LHCN-M2 (cell line): ENCODE results near the gene DRICH1. TPM values are rescaled to one million over a fixed set of nuclear protein-coding genes. Genes with fewer than 3 reads are reported as not detected.
A peak's percentile ranks its signal among the peaks of the same experiment; 100 is the strongest.
"Not testable (repeated sequence)": the region's sequence is repeated elsewhere in the genome, so short reads cannot be mapped to it uniquely, and the experiment has no call there.

Source experiments
- DNase-seq: peaks from one replicate; pipeline ENCODE4 v3.0.0-alpha.2; 2012; ENCODE audit warnings: low read depth
- total RNA-seq: library from RNA; depleted of rRNA; stranded (reverse); fragments of >200 nt; gene quantifications from 2 replicates; pipeline ENCODE4 v1.2.3, GENCODE V29; 2014

Gene DRICH1
- total RNA-seq, 1 experiment from 2014 or later, result not detected

DNA sequence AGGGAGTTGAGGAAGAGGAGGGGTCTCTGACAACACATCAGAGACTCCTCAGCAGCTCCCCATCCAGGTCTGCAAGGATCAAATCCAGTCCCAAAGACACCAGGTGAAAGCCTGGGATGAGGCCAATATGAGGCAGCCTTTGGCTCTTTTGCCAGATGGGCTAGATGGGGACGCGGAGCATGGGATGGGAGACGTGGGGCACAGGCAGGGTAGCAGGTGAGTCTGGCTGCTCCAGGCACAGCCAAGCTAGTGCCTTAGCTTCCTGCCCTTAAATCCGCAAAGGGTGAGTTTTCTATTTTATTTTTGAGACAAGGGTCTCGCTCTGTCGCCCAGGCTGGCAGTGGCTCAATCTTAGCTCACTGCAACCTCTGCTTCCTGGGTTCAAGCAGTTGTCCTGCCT, 19.6 kb upstream of the DRICH1 start:
- no peak for DNase-seq

DNA sequence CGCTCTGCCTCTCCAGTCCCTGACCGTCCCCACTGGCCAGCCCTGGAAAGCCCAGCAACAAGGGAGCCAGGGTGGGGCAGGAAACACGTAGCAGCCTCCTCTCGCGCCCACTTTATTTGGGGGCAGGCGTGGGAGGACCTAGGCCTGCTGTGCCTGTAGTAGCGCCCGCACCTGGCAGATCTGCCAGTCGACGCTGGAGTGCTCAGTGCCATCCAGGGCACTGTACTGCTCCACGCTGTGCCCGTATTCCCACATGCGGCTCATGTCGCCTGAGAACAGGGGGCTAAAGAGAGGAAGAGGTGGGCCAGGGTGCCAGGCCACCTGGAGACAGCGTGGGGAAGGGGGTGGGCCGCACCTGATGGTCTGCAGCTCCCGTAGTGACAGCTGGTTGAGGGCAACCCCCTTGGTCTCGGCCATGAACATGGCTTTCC, 17.0 kb upstream of the DRICH1 start:
- no peak for DNase-seq

DNA sequence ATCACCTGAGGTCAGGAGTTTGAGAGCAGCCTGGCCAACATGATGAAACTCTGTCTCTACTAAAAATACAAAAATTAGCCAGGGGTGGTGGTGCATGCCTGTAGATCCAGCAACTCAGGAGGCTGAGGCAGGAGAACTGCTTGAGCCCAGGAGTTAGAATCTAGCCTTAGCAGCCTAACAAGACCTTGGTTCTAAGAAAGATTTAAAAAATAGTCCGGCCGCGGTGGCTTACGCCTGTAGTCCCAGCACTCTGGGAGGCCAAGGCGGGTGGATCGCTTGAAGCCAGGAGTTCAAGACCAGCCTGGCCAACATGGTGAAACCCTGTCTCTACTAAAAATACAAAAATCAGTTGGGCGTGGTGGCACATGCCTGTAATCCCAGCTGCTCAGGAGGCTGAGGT, 14.4 kb upstream of the DRICH1 start:
- not testable (repeated sequence) for DNase-seq

DNA sequence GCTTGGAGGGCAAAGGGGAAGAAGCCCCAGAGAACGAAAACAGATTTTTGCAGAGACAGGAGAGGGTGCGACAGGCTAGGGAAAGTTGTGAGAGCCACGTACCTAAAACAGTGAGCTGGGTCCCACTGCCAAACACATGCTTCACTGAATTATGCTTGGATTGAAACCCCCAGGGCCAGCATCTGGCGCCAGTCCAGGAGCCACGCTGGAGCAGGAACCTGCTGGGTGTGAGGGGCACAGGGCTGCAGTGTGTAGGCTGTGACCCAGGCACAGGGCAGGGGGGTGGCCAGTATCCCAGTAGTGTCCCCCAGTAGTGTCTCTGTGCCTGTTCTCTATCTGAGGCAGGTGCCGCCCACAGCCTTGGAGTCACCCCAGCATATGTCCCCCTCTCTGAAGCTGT, 8.1 kb upstream of the DRICH1 start:
- not testable (repeated sequence) for DNase-seq

DNA sequence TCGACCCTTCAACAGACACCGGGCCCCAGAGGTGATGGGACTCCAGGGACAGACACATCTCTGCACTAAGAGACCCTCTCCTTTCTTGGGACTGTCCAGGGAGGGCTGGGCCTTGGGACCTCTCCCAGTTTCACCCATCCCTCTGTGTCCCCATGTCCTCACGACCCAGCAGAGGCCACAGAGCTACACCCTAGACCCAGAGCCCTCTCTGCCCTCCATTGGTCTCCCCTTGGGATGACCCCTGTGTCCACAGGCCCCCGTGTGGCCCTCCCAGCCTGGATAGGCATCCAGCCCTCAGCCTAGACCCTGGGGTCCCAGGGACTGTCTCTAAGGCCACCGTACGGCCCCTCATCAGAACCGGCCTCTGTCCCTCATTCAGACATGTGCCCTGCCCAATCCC, 7.5 kb upstream of the DRICH1 start:
- DNase-seq, result no peak

DNA sequence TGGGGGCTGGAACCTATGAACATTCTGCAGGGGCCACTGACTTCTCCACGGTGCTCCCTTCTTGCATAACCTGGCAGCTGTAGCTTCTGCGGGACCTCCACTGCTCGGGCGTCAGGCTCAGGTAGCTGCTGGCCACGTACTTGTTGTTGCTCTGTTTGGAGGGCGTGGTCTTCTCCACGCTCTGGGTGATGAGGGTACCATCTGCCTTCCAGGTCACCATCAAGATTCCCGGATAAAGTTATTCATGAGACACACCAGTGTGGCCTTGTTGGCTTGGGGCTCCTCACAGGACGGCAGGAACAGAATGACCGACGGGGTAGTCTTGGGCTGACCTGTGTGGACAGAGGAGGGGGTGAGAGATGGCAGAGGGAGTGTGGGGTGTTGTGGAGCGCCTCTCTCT, 6.5 kb upstream of the DRICH1 start:
- no peak for DNase-seq

DNA sequence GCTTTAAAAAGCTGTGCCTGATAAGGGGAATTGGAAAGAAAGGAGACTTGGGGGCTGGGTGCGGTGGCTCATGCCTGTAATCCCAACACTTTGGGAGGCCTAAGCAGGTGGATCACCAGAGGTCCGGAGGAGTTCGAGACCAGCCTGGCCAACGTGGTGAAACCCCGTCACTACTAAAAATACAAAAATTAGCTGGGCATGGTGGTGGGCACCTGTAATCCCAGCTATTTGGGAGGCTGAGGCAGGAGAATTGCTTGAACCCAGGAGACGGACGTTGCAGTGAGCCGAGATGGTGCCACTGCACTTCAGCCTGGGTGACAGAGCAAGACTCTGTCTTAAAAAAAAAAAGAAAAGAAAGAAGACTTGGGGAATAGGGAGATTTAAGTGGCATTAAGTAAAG, 3.2 kb upstream of the DRICH1 start:
- DNase-seq, result not testable (repeated sequence)

DNA sequence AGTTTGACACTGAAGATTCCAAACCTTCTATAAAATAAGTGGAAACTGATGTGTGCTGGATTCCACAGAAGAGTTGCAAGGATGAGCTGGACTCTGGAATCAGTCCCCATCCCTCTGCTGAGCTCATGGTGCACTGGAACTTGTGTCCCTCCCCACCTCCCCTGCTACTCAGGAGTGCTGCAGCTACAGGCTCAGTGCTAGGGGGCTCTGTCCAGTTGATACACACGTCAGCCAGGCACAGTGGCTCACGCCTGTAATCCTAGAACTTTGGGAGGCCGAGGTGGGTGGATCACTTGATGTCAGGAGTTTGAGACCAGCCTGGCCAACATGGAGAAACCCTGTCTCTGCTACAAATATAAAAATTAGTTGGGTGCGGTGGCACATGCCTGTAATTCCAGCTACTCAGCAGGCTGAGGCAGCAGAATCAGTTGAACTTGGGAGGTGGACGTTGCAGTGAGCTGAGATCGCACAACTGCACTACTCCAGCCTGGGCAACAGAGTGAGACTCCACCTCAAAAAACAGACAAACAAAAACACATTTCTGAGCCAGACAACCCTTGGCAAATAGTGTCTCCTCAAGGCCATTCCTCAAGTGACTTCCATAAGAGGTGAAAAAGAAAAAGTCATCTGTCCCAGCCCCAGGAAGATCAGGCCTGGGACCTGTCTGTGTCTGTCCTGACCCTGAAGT, 3.9 kb downstream of the DRICH1 start:
- not testable (repeated sequence) for DNase-seq

DNA sequence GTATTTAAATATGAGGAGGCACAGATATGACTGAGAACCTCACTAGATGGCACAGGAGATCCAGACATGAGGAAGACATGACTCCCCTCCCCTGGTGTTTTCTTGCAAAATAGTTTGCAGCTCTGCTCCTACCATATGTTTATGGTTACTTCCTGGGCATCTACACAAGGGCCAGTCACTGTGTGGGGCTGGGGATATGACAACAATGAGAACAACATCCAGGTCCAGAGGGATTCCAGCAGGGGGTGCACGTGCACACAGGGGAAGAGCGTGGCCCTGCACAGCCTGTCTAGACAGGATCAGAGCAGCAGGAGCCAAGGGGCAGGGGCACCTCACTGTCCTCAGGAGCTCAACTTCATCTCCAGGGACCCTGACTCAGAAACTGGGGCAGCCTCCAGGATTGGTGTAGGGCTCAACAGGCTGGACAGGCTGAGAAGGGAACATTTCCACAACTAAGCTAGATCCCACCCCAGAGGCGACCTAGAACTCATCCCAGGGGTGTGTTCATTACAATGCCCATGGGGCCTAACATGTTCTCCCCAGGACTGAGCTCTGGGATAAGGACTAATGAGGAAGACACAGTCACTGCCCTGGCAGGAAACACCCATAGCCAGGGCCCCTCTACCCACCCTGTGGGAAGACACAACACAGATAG, 4.6 kb downstream of the DRICH1 start:
- peak; percentile 20 for DNase-seq

DNA sequence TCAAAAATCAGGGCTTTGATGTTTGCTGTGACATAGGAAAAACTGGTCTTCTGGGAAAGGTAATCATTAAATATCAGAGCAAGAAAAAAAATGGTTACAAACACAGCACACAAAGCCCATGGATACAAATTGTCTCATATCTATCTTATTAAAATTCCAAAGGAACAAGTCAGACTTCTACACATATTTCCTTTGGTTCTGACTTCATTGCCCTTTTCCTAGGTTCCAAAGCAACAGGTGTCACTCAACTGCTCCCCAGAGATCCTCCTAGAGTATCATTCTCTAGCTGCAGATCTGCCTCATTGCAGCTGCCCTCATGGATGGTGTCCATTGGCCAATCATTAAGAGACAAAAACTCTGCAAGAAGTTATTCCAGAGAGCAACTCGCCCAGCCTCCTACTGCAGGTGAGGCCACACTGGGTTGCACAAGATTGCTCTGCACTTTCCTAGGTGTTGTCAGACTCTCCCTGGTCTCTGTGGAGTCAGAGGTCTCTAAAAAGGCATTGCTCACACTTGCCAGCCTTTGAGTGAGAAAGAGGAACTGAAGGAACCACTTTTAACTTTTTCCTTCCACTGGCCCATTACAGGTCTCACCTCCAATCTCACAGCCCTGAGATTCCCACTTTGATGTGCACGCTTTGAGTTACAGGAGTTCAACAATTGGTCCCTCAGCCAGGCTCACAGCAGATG, 5.7 kb downstream of the DRICH1 start:
- DNase-seq, result peak; percentile 69

DNA sequence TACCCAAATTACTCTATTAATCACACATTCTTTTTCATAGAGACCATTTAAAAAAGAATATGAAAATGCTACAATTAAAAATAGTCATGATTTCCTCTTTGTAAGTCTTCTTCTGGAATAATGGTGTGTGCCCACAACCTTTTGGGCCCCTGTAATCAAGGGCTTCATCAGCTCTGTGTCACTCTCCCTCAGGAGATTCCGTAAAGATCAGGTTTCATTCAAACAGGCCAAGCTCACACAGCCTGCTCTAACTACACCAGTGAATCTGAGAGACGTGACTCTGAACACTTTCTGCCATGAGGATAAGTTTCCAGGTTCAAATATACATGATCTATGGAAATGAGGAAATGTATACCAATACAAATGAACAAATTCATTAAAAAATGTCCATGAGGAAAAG, 9.5 kb downstream of the DRICH1 start:
- DNase-seq, result peak; percentile 47

DNA sequence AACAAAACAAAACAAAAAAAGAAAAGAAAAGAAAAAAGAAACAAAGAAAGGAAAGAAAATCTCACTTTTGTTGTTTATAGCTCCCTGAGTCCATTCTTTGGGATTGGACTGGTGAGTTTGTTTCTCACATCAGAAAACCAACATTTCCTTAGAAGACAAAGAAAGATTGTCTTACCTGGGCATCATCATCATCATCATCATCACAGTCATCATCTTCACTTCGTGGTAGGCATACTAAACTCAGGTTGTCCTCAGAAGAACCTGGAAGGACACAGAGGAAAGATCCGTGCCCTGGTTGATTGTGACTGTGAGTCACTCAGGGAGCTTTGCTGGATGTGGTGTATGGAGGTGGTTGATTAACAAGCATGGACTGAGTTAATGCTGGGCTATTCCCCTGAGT, 10.2 kb downstream of the DRICH1 start:
- not testable (repeated sequence) for DNase-seq

DNA sequence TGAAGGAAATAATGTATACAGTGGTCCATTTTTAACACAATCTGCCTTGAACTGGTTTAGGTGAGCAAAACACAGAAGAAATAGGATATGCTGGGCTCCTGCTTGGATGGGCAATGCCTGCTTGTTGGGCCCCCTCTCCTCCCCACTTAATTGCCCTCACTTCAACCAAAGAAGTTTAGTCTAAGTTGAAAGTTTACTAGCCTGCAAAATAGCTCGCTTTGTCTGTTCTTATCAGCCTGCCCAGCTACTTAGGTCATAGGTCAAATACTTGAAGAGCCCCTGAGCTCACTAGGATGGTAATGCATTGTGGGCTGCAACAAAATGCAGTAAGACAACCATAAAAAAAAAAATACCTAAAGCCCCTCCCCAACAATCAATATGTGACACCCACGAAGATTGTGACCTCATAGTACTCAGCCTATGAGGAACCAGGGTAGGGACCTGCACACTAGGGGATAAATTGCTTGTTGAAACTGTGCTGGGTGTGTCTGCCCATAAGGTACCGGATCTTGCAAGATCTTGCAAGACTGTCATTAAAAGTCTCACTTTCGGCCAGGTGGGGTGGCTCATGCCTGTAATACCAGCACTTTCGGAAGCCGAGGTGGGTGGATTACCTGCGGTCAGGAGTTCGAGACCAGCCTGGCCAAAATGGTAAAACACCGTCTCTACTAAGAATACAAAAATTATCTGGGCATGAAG, 10.9 kb downstream of the DRICH1 start:
- no peak for DNase-seq

DNA sequence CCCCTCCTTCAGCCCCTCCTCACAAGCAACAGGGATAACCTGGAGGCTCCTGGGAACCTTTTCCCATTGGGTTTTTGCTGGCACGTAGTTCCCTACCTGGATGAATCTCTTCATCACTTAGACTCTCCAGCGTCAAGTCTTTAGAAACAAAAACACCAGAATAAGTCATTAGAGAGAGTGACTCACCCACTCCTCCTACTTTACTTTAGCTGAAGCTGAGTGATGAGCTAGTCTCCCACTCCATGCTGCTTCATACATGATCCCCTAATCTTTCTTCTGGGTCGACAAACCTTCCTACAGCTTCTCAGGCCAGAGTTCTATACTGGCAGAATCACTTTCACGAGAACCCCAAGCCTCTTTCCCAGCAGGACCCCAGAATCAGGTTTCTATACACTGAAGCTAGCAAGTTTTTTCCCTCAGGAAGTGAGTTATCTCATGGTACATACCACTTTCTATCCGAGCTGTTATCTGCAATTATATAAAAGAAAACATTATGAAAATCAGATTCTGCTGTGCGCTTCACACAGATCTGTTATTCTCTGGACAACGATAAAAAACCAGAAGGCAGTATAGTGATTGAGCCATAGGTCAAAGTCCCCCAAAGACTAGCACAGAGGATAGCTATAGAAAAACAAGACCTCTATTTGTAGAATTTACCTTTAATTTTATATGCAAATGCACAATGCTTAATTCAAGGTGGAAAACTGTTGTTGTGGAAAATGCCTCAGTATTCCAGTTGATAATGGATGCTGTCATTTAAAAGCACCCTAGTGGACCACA, 18.7 kb downstream of the DRICH1 start:
- no peak for DNase-seq

DNA sequence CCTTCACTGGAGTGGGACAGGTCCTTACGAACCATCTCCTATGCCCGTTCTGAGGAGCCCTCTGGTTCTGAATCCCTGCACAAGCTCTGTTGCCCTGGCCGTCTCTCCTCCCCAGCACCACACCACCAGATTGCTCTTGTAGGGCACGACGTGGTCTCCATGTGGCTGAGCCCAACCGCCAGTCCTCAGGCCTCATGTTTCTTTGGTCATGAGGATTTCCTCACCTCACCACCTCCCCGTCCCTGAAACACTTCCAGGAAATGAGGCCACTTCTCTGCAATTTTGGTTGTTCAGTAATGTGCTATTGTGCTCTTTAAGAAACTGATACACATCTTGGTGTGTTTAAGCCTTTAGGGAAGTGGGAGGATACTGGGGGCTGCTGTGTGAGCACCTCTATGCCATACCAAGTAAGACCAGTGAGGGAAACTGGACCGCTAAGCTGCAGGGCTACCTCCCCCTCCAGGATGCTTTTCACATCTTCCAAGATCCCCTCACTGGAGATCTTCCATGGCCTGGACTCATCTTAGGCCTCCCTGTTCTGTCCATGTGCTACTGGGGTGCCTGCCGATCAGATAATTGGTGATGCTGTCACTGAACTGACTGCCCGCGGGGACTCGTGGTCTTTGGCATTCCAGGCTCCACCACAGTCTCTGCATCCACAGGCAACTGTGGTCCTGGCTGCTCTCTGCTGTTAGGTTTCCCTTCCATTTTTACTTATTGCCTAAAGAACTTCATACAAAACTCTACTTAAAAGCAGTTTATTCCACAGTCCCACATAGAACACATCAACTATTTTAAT, 21.9 kb downstream of the DRICH1 start:
- no peak for DNase-seq

DNA sequence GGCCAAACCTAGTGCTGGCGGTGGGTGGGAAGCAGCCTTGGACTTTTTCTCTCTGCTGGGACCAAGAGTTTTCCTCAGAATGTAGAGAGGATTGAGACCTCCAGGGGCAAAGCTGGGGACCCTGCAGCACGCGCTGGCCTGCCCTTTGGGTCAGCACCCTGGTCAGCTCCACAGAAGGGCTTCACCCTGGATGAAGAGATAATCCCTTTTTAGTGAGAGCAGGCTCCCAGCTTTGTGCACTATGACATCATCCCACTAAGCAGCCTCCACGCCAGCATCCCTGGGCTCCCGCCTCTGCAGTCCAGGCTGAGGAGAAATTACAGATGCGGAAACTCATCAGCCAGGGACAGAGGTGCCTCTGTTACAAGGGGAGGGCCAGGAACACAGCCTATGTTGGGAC, 23.5 kb downstream of the DRICH1 start:
- DNase-seq, result peak; percentile 33

DNA sequence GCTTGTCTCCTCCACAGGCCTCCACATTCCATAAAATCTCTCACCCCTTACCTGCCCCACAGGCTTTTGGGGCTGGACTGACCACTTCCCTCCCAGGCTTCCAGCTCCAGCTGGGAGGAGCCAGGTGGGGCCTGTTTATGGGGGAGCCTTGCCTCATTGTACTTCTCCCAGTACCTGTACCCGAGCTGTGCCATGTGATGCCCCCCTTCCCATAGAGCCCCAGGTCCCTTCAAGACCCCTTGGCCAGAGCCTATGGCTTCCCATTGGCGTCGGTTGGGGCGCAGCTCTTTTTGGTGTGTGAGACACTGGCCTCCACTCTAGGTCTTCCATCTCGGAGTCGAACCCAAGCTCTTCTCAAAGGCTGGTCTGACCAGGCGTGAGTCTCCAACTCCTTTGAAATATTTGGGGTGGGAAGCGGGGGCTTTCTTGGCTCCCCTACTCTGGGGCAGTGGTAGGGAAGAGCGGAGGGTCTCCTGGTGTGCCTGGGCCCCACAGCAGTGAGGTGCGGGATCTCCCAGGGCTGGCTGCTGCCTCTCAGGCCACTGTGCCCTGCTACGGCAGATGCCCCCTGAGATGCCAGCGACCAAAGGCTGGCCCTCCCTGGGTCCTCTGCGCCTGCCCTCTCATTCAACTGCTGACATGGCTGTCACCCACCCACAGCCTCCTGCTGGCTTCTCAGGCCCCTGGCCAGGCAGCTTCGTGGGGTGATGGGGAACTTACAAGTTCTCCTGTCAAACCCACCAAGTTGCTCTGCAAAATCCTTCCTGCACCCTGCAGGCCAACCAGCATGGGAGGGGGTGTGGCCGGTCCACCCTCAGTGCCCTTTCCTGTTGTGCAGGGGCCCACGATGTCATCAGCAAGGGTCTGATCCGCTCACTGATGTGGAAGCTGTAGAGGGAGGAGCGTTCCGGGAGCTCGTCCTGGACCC, 25.7 kb downstream of the DRICH1 start:
- no peak for DNase-seq

DNA sequence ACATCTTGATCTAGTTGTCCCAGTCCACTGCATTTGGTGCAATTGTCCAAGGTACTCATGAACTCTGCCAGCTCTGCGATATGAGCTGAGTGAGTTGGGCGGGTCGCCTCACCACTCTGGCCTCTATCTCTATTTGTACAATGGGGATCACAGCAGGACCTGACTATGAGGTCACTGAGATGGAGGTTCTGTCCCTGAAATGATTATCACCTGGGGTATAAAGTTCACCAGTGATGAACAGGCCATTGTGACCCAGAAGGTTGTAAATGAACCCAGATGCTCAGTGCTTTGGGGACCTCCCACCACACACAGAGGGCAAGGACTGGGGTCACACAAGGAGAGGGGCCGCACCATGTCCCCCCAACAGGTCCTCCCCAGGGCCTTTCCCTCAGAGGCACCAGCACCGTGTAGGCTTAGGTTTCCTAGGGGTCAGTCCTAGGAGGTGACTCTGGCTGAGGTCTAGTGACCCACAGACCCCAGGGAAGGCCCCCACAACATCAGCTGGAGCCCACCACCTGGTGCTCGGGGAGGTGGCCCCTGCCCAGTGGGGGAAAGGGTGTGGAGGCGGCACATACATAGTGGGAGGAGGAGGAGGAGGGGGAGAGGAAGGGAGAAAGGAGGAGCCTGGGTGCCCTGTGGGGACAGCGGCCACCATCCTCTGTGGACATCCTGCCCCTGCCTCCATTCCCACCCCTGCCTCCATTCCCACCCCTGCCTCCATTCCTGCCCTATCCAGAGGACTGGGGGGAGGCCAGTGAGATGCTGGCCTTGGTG, 27.0 kb downstream of the DRICH1 start:
- no peak for DNase-seq

DNA sequence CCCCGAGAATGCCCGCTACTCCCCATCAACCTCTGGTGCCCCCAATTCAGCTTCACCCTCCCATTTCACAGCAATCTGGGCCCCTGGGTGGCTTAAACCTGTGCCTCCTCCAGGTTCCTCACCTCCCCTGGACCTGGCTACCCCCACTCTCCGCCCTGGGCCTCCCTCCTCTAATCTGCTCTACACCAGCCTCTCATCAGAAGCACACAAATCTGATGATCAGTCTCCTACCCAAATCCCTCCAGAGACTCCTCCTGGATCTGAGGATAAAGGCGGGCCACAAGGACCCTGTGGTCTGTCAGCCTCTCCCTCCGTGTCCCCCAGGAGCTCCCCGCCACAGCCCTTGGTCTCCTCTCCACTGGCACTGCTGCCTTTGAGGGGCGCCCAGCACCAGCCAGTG, 28.9 kb downstream of the DRICH1 start:
- no peak for DNase-seq
